Osteoblast (primary cell): ENCODE results near the gene CLEC3B. TPM values are rescaled to one million over a fixed set of nuclear protein-coding genes. Genes with fewer than 3 reads are reported as not detected.
A peak's percentile ranks its signal among the peaks of the same experiment; 100 is the strongest.

Experiments used
- DNase-seq: peaks from one replicate; pipeline ENCODE4 v3.0.0; 2011; ENCODE audit warnings: low spot score, mixed read lengths; ENCODE audit not compliant: insufficient read length; ENCODE audit errors: missing footprints
- H2AFZ ChIP-seq: 2 replicates; pipeline ENCODE4 v1.6.0; 2011; ENCODE audit warnings: mild to moderate bottlenecking, low read length
- H3K27ac ChIP-seq: 2 replicates; pipeline ENCODE4 v1.5.1; 2011; ENCODE audit warnings: mild to moderate bottlenecking, low read depth, low read length, moderate library complexity
- H3K27me3 ChIP-seq: 2 replicates; pipeline ENCODE4 v1.6.0; 2012; ENCODE audit warnings: mild to moderate bottlenecking, control low read depth, inconsistent platforms, low read length, moderate library complexity; ENCODE audit not compliant: insufficient read depth
- H3K36me3 ChIP-seq: 2 replicates; pipeline ENCODE4 v1.5.1; 2011; ENCODE audit warnings: mild to moderate bottlenecking, low read length, control low read depth, moderate library complexity; ENCODE audit not compliant: insufficient read depth
- H3K4me1 ChIP-seq: 2 replicates; pipeline ENCODE4 v1.5.1; 2011; ENCODE audit warnings: mild to moderate bottlenecking, low read length, control low read depth, moderate library complexity; ENCODE audit not compliant: insufficient read depth
- H3K4me2 ChIP-seq: 2 replicates; pipeline ENCODE4 v1.6.0; 2011; ENCODE audit warnings: mild to moderate bottlenecking, low read length; ENCODE audit not compliant: insufficient read depth
- H3K4me3 ChIP-seq: fragments of 200-600 bp; sonication (generic); 3 replicates; pipeline ENCODE4 v1.5.1; 2012; ENCODE audit warnings: mild to moderate bottlenecking, low read length, inconsistent platforms; ENCODE audit not compliant: insufficient read depth
- H3K79me2 ChIP-seq: 2 replicates; pipeline ENCODE4 v1.6.0; 2012; ENCODE audit warnings: mild to moderate bottlenecking, low read length, control low read depth, inconsistent platforms; ENCODE audit not compliant: insufficient read depth
- H3K9me3 ChIP-seq: 2 replicates; pipeline ENCODE4 v1.5.1; 2011; ENCODE audit warnings: low read depth, low read length, control low read depth
- H4K20me1 ChIP-seq: 2 replicates; pipeline ENCODE4 v1.6.0; 2012; ENCODE audit warnings: mild to moderate bottlenecking, low read length, control low read depth; ENCODE audit not compliant: insufficient read depth
- total RNA-seq: library from RNA; depleted of rRNA; stranded (reverse); fragments of >200 nt; gene quantifications from 2 replicates; pipeline ENCODE4 v1.2.3, GENCODE V29; 2012
- TF ChIP-seq, protein P1 (sequence below): IDR thresholded peaks from 2 replicates; pipeline ENCODE4 v1.5.1; 2011; ENCODE audit warnings: mild to moderate bottlenecking, low read depth, low read length, moderate library complexity; ENCODE audit errors: extremely low read depth

CLEC3B gene
- total RNA-seq, 1 donor = 48.9 TPM

DNA sequence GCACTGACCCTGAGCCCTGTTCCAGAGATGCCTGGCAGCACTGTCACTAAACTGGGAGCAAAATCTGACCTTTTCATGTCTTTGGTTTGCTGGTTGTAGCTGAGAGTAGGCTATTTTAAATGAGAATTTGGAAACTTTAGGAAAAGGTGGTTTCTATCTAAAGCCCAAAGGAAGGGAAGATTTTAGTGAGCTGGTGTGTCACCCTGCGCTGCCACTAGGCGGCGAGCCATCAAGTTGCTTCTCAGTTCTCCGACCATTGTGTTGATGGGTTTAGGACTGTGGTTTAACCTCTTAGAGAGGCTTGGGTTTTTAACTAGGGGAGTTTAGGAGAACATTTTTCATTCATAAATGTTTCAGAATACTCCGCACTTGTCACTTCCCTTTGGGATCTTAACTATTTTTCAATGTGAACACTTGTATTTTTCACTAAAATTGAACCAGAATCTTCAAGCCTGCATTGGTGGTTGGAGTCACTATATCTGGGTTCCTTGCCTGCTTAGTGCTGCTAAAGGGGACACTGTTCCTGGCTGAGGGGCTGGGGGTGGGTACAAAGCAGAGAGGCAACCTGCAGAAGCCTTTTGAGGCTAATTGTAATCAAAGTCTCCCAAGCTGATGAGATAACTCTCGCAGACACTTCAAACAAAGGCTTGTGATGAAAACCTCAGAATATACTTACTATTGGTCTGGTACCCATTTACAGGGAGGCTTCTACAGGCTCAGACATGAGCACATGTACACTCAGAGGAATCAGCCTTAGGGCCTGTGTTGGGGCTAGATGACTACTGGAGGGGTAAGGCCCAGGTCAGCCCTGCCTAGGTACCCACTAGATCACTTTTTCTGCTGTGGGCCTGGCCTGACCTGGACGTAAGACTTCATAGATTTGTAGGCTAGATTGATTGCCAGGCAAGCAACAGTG lies 33.3 kb upstream of the CLEC3B start:
- H3K4me1 ChIP-seq = peaks cover 36% of the 10 kb centered on the region
- peaks cover 21% of the 10 kb centered on the region for H4K20me1 ChIP-seq
- peak overlapping the region; percentile 73 for H3K27ac ChIP-seq
- H3K27me3 ChIP-seq = no peaks in the 10 kb centered on the region
- DNase-seq = peak; percentile 83
- peaks cover 37% of the 10 kb centered on the region for H3K36me3 ChIP-seq
- H3K4me3 ChIP-seq = no peak overlapping the region
- H3K79me2 ChIP-seq = peaks cover 52% of the 10 kb centered on the region
- peak overlapping the region; percentile 12 for H3K4me2 ChIP-seq
- H2AFZ ChIP-seq = no peak overlapping the region
- no peaks in the 10 kb centered on the region for H3K9me3 ChIP-seq
- TF ChIP-seq, protein P1, sequence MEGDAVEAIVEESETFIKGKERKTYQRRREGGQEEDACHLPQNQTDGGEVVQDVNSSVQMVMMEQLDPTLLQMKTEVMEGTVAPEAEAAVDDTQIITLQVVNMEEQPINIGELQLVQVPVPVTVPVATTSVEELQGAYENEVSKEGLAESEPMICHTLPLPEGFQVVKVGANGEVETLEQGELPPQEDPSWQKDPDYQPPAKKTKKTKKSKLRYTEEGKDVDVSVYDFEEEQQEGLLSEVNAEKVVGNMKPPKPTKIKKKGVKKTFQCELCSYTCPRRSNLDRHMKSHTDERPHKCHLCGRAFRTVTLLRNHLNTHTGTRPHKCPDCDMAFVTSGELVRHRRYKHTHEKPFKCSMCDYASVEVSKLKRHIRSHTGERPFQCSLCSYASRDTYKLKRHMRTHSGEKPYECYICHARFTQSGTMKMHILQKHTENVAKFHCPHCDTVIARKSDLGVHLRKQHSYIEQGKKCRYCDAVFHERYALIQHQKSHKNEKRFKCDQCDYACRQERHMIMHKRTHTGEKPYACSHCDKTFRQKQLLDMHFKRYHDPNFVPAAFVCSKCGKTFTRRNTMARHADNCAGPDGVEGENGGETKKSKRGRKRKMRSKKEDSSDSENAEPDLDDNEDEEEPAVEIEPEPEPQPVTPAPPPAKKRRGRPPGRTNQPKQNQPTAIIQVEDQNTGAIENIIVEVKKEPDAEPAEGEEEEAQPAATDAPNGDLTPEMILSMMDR = peak; percentile 78

- Histone ChIP-seq H3K27ac (peak overlapping the region; percentile 73), H3K79me2 (peaks cover 44% of the 10 kb centered on the region), H3K9me3 (no peaks in the 10 kb centered on the region), H3K4me3 (no peak overlapping the region), H3K27me3 (no peaks in the 10 kb centered on the region), H3K4me1 (peaks cover 36% of the 10 kb centered on the region), H2AFZ (no peak overlapping the region), H4K20me1 (peaks cover 16% of the 10 kb centered on the region), H3K4me2 (peak overlapping the region; percentile 12), H3K36me3 (peaks cover 43% of the 10 kb centered on the region)
- peak; percentile 95 for DNase-seq
- TF ChIP-seq, protein P1 = no peak
Measured at GRCh38 chr3:44993471-44994205, 32.5 kb upstream of the CLEC3B start.

- peak; percentile 92 for DNase-seq
- TF ChIP-seq, protein P1 = no peak
- Histone ChIP-seq H4K20me1 (peaks cover 7% of the 10 kb centered on the region), H3K36me3 (peaks cover 54% of the 10 kb centered on the region), H3K9me3 (no peaks in the 10 kb centered on the region), H3K27ac (peak overlapping the region; percentile 73), H2AFZ (no peak overlapping the region), H3K27me3 (no peaks in the 10 kb centered on the region), H3K4me1 (peaks cover 36% of the 10 kb centered on the region), H3K4me3 (no peak overlapping the region), H3K4me2 (no peak overlapping the region), H3K79me2 (peaks cover 30% of the 10 kb centered on the region)
Measured at GRCh38 chr3:44995142-44995770, 30.8 kb upstream of the CLEC3B start.
